Left lung (tissue), 10 donors: ENCODE data around the gene JUNB. TPM values are rescaled to one million over a fixed set of nuclear protein-coding genes. Genes with fewer than 3 reads are reported as not detected.
A peak's percentile ranks its signal among the peaks of the same experiment; 100 is the strongest.

Experiments used
- ATAC-seq: fragments of 200-7000 bp; cut with Tn5 transposase; one replicate; pipeline ENCODE4 v1.9.1; 2020; ENCODE audit warnings: moderate library complexity
- DNase-seq, 4 donors: peaks; one replicate each; pipeline ENCODE4 v3.0.0-alpha.2; 2013 to 2020
- H3K27ac ChIP-seq, 2 donors: fragments of 200-600 bp; sonication (generic) in 1 of 2; one replicate each; pipeline versions ENCODE4 v1.5.0 to v1.8.0; 2020 to 2021
- H3K27me3 ChIP-seq, 2 donors: fragments of 200-600 bp; sonication (generic) in 1 of 2; one replicate each; pipeline versions ENCODE4 v1.5.0 to v1.8.0; 2020 to 2021
- H3K36me3 ChIP-seq, 2 donors: fragments of 200-600 bp; sonication (generic) in 1 of 2; one replicate each; pipeline versions ENCODE4 v1.5.0 to v1.8.0; 2020 to 2021
- H3K4me1 ChIP-seq, 2 donors: fragments of 200-600 bp; one replicate each; pipeline ENCODE4 v1.8.0; 2021
- H3K4me3 ChIP-seq, 2 donors: fragments of 200-600 bp; sonication (generic) in 1 of 2; one replicate each; pipeline versions ENCODE4 v1.5.0 to v1.8.0; 2020 to 2021; ENCODE audit warnings: mild to moderate bottlenecking in 1 of 2
- H3K9me3 ChIP-seq, 2 donors: fragments of 200-600 bp; sonication (generic) in 1 of 2; one replicate each; pipeline versions ENCODE4 v1.5.0 to v1.8.0; 2020 to 2021
- intact Hi-C, 2 donors: fragments of 100-400 bp; cut with DNase I; formaldehyde crosslinking; loops; one replicate each; pipeline versions ENCODE4 v1.11.2 to v1.14.2; 2022
- polyA plus RNA-seq, 6 donors: library from polyadenylated mRNA; unstranded; fragments of 120-200 nt; gene quantifications; one replicate each; pipeline ENCODE4 v1.2.1, GENCODE V29; 2013; ENCODE audit not compliant: insufficient read length in 6 of 6
- total RNA-seq, 2 donors: library from RNA; stranded (reverse); fragmentation: NEBNext Ultra II Directional; extraction: Animal tissue kit (Norgen Biotek cat#: 25700); gene quantifications; one replicate each; pipeline ENCODE4 v1.2.1, GENCODE V29; 2021
- TF ChIP-seq, protein P1 (sequence below), 2 donors: fragments of 200-600 bp; sonication (generic) in 1 of 2; IDR thresholded peaks; one replicate each; pipeline versions ENCODE4 v1.5.0 to v1.8.0; 2021; ENCODE audit warnings: antibody characterized with exemption in 2 of 2
- donor health status: DM: no; HTN: yes; CAD: no.
- donor health status: DM: no; HTN: no; CAD: no.

The JUNB gene
- total and polyA plus RNA-seq, 8 donors = 11.7 to 278 (median 64.2) TPM

GRCh38 chr19:12769689-12770088 is 21.6 kb upstream of the JUNB start:
- TF ChIP-seq, protein P1, sequence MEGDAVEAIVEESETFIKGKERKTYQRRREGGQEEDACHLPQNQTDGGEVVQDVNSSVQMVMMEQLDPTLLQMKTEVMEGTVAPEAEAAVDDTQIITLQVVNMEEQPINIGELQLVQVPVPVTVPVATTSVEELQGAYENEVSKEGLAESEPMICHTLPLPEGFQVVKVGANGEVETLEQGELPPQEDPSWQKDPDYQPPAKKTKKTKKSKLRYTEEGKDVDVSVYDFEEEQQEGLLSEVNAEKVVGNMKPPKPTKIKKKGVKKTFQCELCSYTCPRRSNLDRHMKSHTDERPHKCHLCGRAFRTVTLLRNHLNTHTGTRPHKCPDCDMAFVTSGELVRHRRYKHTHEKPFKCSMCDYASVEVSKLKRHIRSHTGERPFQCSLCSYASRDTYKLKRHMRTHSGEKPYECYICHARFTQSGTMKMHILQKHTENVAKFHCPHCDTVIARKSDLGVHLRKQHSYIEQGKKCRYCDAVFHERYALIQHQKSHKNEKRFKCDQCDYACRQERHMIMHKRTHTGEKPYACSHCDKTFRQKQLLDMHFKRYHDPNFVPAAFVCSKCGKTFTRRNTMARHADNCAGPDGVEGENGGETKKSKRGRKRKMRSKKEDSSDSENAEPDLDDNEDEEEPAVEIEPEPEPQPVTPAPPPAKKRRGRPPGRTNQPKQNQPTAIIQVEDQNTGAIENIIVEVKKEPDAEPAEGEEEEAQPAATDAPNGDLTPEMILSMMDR (IDR thresholded peaks at IDR 0.05) = no peak
- Histone ChIP-seq H3K36me3 (peaks cover 0 to 30% of the 10 kb centered on the region in 2 donors), H3K4me3 (no peak overlapping the region), H3K27ac (no peak overlapping the region), H3K27me3 (no peaks in the 10 kb centered on the region), H3K9me3 (no peaks in the 10 kb centered on the region), H3K4me1 (peaks cover under 1 to 30% of the 10 kb centered on the region in 2 donors)
- DNase-seq = peak in 2 of 4 donors; percentile 74 to 85
- peak; percentile 90 for ATAC-seq
- intact Hi-C loops = loop anchor here in 1 of 2 donors (5.0 kb wide), 1 partner anchor 33 kb away; the partner anchor contains the start of genes PRDX2 and THSD8

GRCh38 chr19:12770922-12771321 is 20.4 kb upstream of the JUNB start:
- intact Hi-C loops = no loop called here
- DNase-seq (no peak), ATAC-seq (no peak)
- no peaks in the 10 kb centered on the region for H3K27me3 ChIP-seq
- TF ChIP-seq, protein P1 (IDR thresholded peaks at IDR 0.05) = no peak
- H3K27ac ChIP-seq = no peak overlapping the region
- no peaks in the 10 kb centered on the region for H3K9me3 ChIP-seq
- no peak overlapping the region for H3K4me3 ChIP-seq
- H3K36me3 ChIP-seq = peaks cover 0 to 25% of the 10 kb centered on the region in 2 donors
- peaks cover 3 to 33% of the 10 kb centered on the region in 2 donors for H3K4me1 ChIP-seq

DNA sequence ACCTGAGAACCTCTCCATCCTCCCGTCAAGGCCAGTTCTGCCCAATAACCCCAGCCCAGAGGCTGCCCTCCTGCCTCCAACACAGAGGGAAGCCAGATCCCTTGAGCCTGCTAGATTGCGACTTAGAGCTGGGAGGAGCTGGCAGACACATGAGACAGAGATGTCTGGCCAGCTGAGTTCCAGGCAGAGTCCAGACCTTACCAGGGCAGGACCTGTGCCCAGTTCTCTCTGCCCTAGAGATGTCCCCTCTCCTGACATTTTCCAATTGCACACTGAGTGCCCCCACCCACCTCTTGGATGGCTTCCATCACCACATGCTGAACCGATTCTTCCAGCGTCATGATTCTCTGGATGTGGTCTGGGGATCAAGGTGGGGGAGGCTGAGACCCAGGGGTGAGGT is 19.0 kb upstream of the JUNB start:
- Histone ChIP-seq H3K4me3 (no peak overlapping the region), H3K4me1 (peaks cover 3 to 40% of the 10 kb centered on the region in 2 donors), H3K27ac (no peak overlapping the region), H3K36me3 (peaks cover 0 to 21% of the 10 kb centered on the region in 2 donors), H3K9me3 (no peaks in the 10 kb centered on the region), H3K27me3 (no peaks in the 10 kb centered on the region)
- TF ChIP-seq, protein P1 (IDR thresholded peaks at IDR 0.05) = no peak
- intact Hi-C loops = no loop called here
- no peak for ATAC-seq
- DNase-seq = no peak

GRCh38 chr19:12773571-12773970 is 17.7 kb upstream of the JUNB start:
- peaks cover 0 to 12% of the 10 kb centered on the region in 2 donors for H3K36me3 ChIP-seq
- no peaks in the 10 kb centered on the region for H3K27me3 ChIP-seq
- DNase-seq = no peak
- TF ChIP-seq, protein P1 (IDR thresholded peaks at IDR 0.05) = no peak
- no peak for ATAC-seq
- intact Hi-C loops = no loop called here
- no peaks in the 10 kb centered on the region for H3K9me3 ChIP-seq
- H3K4me3 ChIP-seq = no peak overlapping the region
- H3K4me1 ChIP-seq = peaks cover 6 to 47% of the 10 kb centered on the region in 2 donors
- H3K27ac ChIP-seq = no peak overlapping the region

GRCh38 chr19:12774588-12775555 is 16.4 kb upstream of the JUNB start, which contains the start of gene HOOK2:
HOOK2 (minus strand) TSS chr19:12775552; CDS start chr19:12775449, 103 bp downstream.
- H3K9me3 ChIP-seq = no peaks in the 10 kb centered on the region
- intact Hi-C loops = no loop called here
- peak within 1 kb of the TSS; percentile 55 to 61 for H3K4me3 ChIP-seq
- TF ChIP-seq, protein P1 (IDR thresholded peaks at IDR 0.05) = no peak
- no peaks in the 10 kb centered on the region for H3K27me3 ChIP-seq
- ATAC-seq = peak; percentile 71
- peaks cover 10 to 51% of the 10 kb centered on the region in 2 donors for H3K4me1 ChIP-seq
- peak within 1 kb of the TSS; percentile 75 to 87 for H3K27ac ChIP-seq
- H3K36me3 ChIP-seq = peaks cover 0 to 7% of the 10 kb centered on the region in 2 donors
- peak in 3 of 4 donors; percentile 90 to 96 (median 93) for DNase-seq
